GM18502 (cell line): ENCODE results near the gene TXNDC5.
"Not testable (repeated sequence)": the region's sequence is repeated elsewhere in the genome, so short reads cannot be mapped to it uniquely, and the experiment has no call there.

Source experiments
- ATAC-seq: cut with Tn5 transposase; IDR thresholded peaks from one replicate; pipeline ENCODE4 v1.9.1; 2021; ENCODE audit warnings: mild to moderate bottlenecking; ENCODE audit not compliant: unreplicated experiment, poor library complexity

TXNDC5 gene

GRCh38 chr6:7897461-7898192, 13.0 kb downstream of the TXNDC5 start:
- no peak for ATAC-seq

- no peak for ATAC-seq
Observed at GRCh38 chr6:7896465-7896987, 14.1 kb downstream of the TXNDC5 start.

GRCh38 chr6:7895125-7895423, 15.5 kb downstream of the TXNDC5 start:
- ATAC-seq, result no peak

GRCh38 chr6:7894262-7895124, 16.1 kb downstream of the TXNDC5 start:
- no peak for ATAC-seq

- ATAC-seq, result no peak
Observed at GRCh38 chr6:7893342-7893741, 17.2 kb downstream of the TXNDC5 start.

- ATAC-seq, result not testable (repeated sequence)
Observed at GRCh38 chr6:7892367-7892766, 18.2 kb downstream of the TXNDC5 start.

- ATAC-seq, result no peak
Observed at GRCh38 chr6:7891078-7891872, 19.3 kb downstream of the TXNDC5 start.

GRCh38 chr6:7888587-7889357, 21.8 kb downstream of the TXNDC5 start:
- ATAC-seq, result no peak

- ATAC-seq, result no peak
Observed at GRCh38 chr6:7887278-7887991, 23.2 kb downstream of the TXNDC5 start.

GRCh38 chr6:7886132-7886531, 24.5 kb downstream of the TXNDC5 start:
- no peak for ATAC-seq

- no peak for ATAC-seq
Observed at GRCh38 chr6:7883381-7883780, 27.2 kb downstream of the TXNDC5 start.

GRCh38 chr6:7882505-7883257, 27.9 kb downstream of the TXNDC5 start:
- no peak for ATAC-seq

- no peak for ATAC-seq
Observed at GRCh38 chr6:7881765-7882500, 28.7 kb downstream of the TXNDC5 start.

- no peak for ATAC-seq
Observed at GRCh38 chr6:7880718-7881107, 29.9 kb downstream of the TXNDC5 start.

GRCh38 chr6:7879980-7880717, 30.4 kb downstream of the TXNDC5 start:
- no peak for ATAC-seq

GRCh38 chr6:7879579-7879978, 31.0 kb downstream of the TXNDC5 start:
- no peak for ATAC-seq

- no peak for ATAC-seq
Observed at GRCh38 chr6:7879043-7879442, 31.5 kb downstream of the TXNDC5 start.
